C4-2B (cell line): ENCODE data around the gene FHL3.

Experiments
- CTCF ChIP-seq: fragments of 450-650 bp; conservative IDR thresholded peaks from 2 replicates; pipeline ENCODE4 v1.5.1; 2017; ENCODE audit warnings: mild to moderate bottlenecking
- ZFX ChIP-seq: fragments of 450-650 bp; IDR thresholded peaks from 2 replicates; pipeline ENCODE4 v1.6.1; 2017

GRCh38 chr1:37999430-38000232 lies 5.7 kb downstream of the FHL3 start:
- TF ChIP-seq CTCF: no peak
- no peak for TF ChIP-seq ZFX
